Activated CD8-positive, alpha-beta memory T cell treated with anti-CD3 and anti-CD28 coated beads for 24 hours (primary cell): Measurements from ENCODE around the gene MT2A.
"Not testable (repeated sequence)": the region's sequence is repeated elsewhere in the genome, so short reads cannot be mapped to it uniquely, and the experiment has no call there.

Experiments used
- DNase-seq: peaks from one replicate; pipeline ENCODE4 v3.0.0-alpha.2; 2020

The MT2A gene

GRCh38 chr16:56601325-56601724 lies 7.1 kb upstream of the MT2A start:
- no peak for DNase-seq

- no peak for DNase-seq
Observed at GRCh38 chr16:56603589-56603988, 4.8 kb upstream of the MT2A start.

- DNase-seq: no peak
Observed at GRCh38 chr16:56604966-56605365, 3.4 kb upstream of the MT2A start.

DNA sequence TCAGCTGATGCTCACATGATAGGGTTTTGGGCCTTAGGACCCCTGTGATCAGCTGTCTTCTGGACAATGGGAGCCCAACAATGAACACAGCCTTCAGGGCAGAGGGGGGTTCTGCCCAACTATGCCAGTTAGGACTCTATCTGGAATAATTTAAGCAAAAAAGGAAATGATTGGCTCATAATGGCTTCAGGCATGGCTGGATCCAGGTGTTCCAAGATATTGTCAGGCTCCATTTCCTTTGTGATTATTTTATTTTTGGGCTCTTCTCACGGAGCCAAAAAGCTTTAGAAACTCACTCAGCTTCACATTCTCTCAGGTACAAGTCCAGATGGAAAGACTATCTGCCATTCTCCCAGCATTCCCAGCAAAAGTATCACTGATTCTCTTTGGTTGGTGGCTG lies 2.9 kb upstream of the MT2A start:
- no peak for DNase-seq

DNA sequence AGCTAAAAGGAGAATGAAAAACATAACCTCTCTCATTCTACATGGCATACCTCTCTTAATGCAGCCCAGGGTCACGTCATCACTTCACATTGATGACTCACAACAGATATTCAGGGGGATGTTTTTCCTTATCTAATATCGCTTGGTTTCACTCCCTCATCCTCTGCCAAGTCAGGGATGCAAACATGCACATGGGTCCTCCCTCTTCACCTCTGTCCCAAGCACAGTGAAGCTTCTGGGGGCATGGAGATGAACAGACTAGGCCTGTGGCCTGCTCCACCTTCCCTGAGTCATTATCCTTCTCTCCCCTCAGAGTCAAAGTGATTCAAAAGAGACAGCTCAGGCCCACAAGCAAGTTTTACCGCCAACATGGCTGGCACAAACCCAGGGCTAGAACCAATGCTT lies 2.3 kb upstream of the MT2A start:
- no peak for DNase-seq

- DNase-seq: no peak
Observed at GRCh38 chr16:56606476-56607108, 1.8 kb upstream of the MT2A start.

GRCh38 chr16:56607109-56607618 lies 1.2 kb upstream of the MT2A start:
- DNase-seq: no peak

- DNase-seq: no peak
Observed at GRCh38 chr16:56607675-56608042, 725 bp upstream of the MT2A start.

- peak; percentile 69 for DNase-seq
Observed at GRCh38 chr16:56608876-56609462, 585 bp downstream of the MT2A start.

GRCh38 chr16:56609463-56609921 lies 1.1 kb downstream of the MT2A start:
- peak; percentile 79 for DNase-seq

DNA sequence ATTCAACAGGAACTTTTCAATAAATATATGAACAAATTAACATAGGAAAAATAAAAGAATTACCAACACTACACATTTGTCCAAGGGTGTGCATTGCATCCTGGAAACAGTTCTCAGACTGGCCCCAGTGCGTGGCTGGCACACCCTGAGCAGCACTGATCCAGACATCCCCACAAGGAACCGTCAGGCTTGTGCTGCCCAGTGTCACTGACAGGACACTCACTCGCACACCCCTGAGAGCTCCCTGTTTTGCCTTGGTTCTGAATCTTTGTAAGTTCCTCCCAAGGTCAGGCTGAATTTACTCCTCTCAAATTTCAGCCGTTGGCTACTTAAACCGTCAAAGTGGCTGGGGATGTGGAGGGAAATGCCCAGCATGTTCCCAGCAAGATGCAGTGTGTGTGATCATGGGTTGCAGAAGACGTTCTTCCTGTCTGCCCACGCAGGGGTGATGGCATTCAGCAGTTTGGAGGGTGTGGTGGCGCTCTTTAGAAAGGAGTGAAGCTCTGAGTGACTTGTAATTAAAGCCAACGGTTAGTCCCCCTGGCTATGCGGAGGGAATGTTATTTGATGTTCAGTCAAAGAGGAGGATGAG lies 1.7 kb downstream of the MT2A start:
- DNase-seq: peak; percentile 81

- DNase-seq: no peak
Observed at GRCh38 chr16:56610609-56611111, 2.3 kb downstream of the MT2A start.

DNA sequence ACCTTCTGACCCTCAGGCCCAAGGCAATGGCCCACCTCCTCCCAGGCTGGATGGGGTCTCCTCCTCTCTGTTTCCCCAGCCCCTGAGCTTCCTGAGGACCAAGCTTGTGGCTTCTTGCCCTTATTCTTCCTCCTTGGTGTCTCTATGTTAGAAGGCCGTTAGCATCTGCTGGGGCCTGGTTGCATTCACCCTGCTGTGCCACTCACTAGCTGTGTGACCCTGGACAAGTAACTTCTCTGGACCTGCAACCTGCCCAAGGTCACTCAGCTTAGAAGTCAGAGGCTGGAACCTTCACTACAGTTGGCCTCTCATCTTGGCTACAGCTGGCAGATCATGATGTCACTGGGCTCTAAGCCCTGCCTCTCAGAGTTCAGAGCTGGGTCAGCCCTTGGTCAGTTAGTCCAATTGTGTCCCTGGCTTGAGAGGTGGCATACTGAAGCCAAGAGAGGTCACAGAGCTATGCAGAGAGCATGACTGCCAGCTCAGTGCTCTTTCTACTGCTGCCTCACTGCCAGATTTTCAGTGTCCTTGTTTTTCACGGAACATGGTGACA lies 3.0 kb downstream of the MT2A start:
- DNase-seq: no peak

DNA sequence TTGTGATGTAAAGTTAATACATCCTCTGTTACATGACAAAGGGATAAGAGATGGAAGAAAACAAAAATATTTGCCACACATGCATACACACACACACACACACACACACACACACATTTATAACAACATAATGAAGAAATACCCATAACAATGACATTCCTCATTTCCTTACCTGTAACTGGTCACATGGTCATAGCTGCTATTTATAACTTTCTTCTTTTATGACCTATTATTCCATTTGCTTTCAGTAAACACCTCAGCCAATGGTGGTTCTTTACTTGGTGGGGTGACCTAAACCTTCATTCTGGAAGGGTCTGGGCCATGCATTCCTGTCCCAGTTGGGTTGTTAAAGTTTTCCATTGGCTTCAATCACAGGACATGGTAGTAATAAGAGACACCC lies 5.3 kb downstream of the MT2A start:
- DNase-seq: no peak

- no peak for DNase-seq
Observed at GRCh38 chr16:56614549-56614991, 6.2 kb downstream of the MT2A start.

- DNase-seq: no peak
Observed at GRCh38 chr16:56615353-56615752, 7.0 kb downstream of the MT2A start.

GRCh38 chr16:56616608-56617211 lies 8.3 kb downstream of the MT2A start:
- no peak for DNase-seq

- DNase-seq: peak; percentile 73
Observed at GRCh38 chr16:56617212-56618085, 9.1 kb downstream of the MT2A start.

GRCh38 chr16:56618138-56618537 lies 9.8 kb downstream of the MT2A start:
- DNase-seq: no peak

GRCh38 chr16:56620339-56620897 lies 12.0 kb downstream of the MT2A start:
- no peak for DNase-seq

GRCh38 chr16:56621665-56622445 lies 13.5 kb downstream of the MT2A start:
- DNase-seq: not testable (repeated sequence)
